Esophagus (tissue), 2 donors: ENCODE results near the gene BAMBI. TPM values are rescaled to one million over a fixed set of nuclear protein-coding genes. Genes with fewer than 3 reads are reported as not detected.
"Not testable (repeated sequence)": the region's sequence is repeated elsewhere in the genome, so short reads cannot be mapped to it uniquely, and the experiment has no call there.

Experiments used
- H3K27ac ChIP-seq, 2 donors: one replicate each; pipeline ENCODE4 v1.5.1; 2013; ENCODE audit warnings: low read depth in 2 of 2, mild to moderate bottlenecking in 2 of 2, inconsistent platforms in 1 of 2, low read length in 1 of 2, moderate library complexity in 1 of 2
- H3K27me3 ChIP-seq, 2 donors: one replicate each; pipeline ENCODE4 v1.6.1; 2013; ENCODE audit warnings: low read length in 2 of 2, control low read depth in 1 of 2, mild to moderate bottlenecking in 1 of 2; ENCODE audit not compliant: insufficient read depth in 2 of 2, control insufficient read depth in 1 of 2
- H3K36me3 ChIP-seq, 2 donors: one replicate each; pipeline ENCODE4 v1.6.1; 2013; ENCODE audit warnings: low read length in 1 of 2; ENCODE audit not compliant: control insufficient read depth in 2 of 2, insufficient read depth in 2 of 2
- H3K4me1 ChIP-seq, 2 donors: one replicate each; pipeline ENCODE4 v1.6.1; 2013; ENCODE audit warnings: low read length in 1 of 2; ENCODE audit not compliant: control insufficient read depth in 2 of 2, insufficient read depth in 2 of 2
- H3K4me3 ChIP-seq, 2 donors: one replicate each; pipeline ENCODE4 v1.5.1; 2013; ENCODE audit warnings: low read length in 2 of 2, mild to moderate bottlenecking in 2 of 2, low read depth in 1 of 2, moderate library complexity in 1 of 2
- H3K9me3 ChIP-seq, 2 donors: one replicate each; pipeline ENCODE4 v1.6.1; 2013; ENCODE audit warnings: mild to moderate bottlenecking in 2 of 2, low read depth in 1 of 2, low read length in 1 of 2, moderate library complexity in 1 of 2; ENCODE audit not compliant: control insufficient read depth in 2 of 2, insufficient read depth in 1 of 2
- WGBS, 2 donors: extraction: QIAGEN DNeasy Blood & Tissue Kit; methylation state at CpG; one replicate each; pipeline ENCODE4 v1.1.7; 2013; 5-methylcytosine and 5-hydroxymethylcytosine counted together
- polyA plus RNA-seq, 2 donors: library from polyadenylated mRNA; stranded (reverse); fragments of 200-250 nt; gene quantifications; one replicate each; pipeline ENCODE4 v1.2.3, GENCODE V29; 2013
- donor health status: healthy with polysubstance abuse.
- donor health status: Bipolar disorder and iron deficiency.

BAMBI gene
- polyA plus RNA-seq, 2 donors: 0.59 to 6.7 TPM

GRCh38 chr10:28652106-28652505 lies 25.2 kb upstream of the BAMBI start:
- no peaks in the 10 kb centered on the region for H3K9me3 ChIP-seq
- no peak overlapping the region for H3K4me3 ChIP-seq
- no peaks in the 10 kb centered on the region for H3K36me3 ChIP-seq
- WGBS, 2 donors: 71 to 96% methylated on average over 2 of the region's 2 CpGs
- no peak overlapping the region for H3K27ac ChIP-seq
- no peaks in the 10 kb centered on the region for H3K27me3 ChIP-seq
- no peaks in the 10 kb centered on the region for H3K4me1 ChIP-seq

- Histone ChIP-seq H3K9me3 (no peaks in the 10 kb centered on the region), H3K36me3 (no peaks in the 10 kb centered on the region)
- WGBS, 2 donors: 93 to 94% methylated on average over 5 of the region's 5 CpGs
Measured at GRCh38 chr10:28652703-28653102, 24.6 kb upstream of the BAMBI start.

GRCh38 chr10:28658824-28659223 lies 18.5 kb upstream of the BAMBI start:
- not testable (repeated sequence) for H3K9me3 ChIP-seq, H3K4me1 ChIP-seq, H3K27me3 ChIP-seq, H3K27ac ChIP-seq, H3K36me3 ChIP-seq, H3K4me3 ChIP-seq
- WGBS, 2 donors: 78 to 80% methylated on average over 7 of the region's 7 CpGs

More at GRCh38 chr10:28652703-28653102, 24.6 kb upstream of the BAMBI start:
- Histone ChIP-seq H3K27me3 (no peaks in the 10 kb centered on the region), H3K27ac (no peak overlapping the region), H3K4me1 (no peaks in the 10 kb centered on the region), H3K4me3 (no peak overlapping the region)

GRCh38 chr10:28661035-28661434 lies 16.3 kb upstream of the BAMBI start:
- Histone ChIP-seq H3K27ac (no peak overlapping the region), H3K4me3 (no peak overlapping the region), H3K9me3 (no peaks in the 10 kb centered on the region), H3K4me1 (no peaks in the 10 kb centered on the region), H3K36me3 (no peaks in the 10 kb centered on the region), H3K27me3 (no peaks in the 10 kb centered on the region)
- 40 to 44% methylated on average over 3 of the region's 3 CpGs for WGBS, 2 donors

DNA sequence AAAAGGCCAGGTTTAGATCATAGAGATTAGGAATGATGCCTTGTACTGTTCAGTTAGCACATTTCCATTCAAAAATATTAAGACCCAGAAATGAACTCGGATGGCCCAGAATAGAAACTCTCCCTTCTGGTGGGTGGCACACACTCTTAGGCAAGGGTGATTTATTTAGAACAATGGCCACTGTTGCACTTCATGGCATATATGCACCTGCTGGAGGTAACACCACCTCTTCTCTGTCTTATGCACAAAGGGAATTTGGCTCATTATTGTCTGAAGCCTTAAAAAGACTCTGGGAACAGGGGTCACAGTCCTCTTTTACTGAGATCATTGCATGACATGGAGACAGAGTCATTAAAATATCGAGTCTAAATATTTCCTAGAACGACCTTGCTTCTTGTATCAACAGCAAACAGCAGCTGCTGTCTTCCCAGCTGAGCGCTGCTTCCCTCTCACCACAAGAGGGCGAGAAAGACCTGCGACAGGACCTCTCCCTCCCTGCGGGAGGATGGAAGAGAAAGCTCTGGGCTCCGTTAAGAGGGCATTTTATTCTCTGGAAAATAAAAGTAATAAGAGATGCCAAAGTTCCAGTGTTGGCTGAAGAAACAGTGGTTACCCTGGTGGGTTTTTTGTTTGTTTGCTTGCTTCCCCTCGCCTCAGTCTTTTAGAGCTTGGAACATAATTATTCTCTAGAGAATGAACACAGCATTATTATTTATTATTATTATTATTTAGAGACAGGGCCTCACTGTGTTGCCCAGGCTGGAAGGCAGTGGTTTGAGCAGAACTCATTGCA lies 13.5 kb upstream of the BAMBI start:
- Histone ChIP-seq H3K27me3 (peaks cover 0 to 6% of the 10 kb centered on the region in 2 donors), H3K4me1 (peaks cover 0 to 3% of the 10 kb centered on the region in 2 donors), H3K4me3 (no peak overlapping the region), H3K36me3 (no peaks in the 10 kb centered on the region), H3K9me3 (no peaks in the 10 kb centered on the region), H3K27ac (no peak overlapping the region)
- WGBS, 2 donors: 5 to 6% methylated on average over 9 of the region's 9 CpGs

DNA sequence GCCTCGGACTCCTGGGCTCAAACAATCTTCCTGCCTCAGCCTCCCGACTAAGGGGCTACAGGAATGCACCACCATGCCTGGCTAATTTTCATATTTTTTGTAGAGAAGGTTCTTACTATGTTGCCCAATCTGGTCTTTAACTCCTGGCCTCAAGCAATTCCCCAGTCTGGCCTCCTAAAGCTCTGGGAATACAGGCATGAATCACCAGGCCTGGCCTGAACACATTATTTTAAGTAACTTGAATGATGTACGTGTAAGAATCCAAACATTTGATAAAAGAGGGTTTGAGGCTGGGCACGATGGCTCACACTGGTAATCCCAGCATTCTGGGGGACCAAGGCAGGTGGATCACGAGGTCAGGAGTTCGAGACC lies 13.0 kb upstream of the BAMBI start:
- Histone ChIP-seq H3K4me3 (no peak overlapping the region), H3K27me3 (peaks cover 0 to 8% of the 10 kb centered on the region in 2 donors), H3K4me1 (peaks cover 0 to 4% of the 10 kb centered on the region in 2 donors), H3K36me3 (no peaks in the 10 kb centered on the region), H3K9me3 (no peaks in the 10 kb centered on the region), H3K27ac (no peak overlapping the region)
- 49 to 50% methylated on average over 6 of the region's 6 CpGs for WGBS, 2 donors

- Histone ChIP-seq H3K27me3 (peaks cover 0 to 9% of the 10 kb centered on the region in 2 donors), H3K4me3 (no peak overlapping the region), H3K36me3 (no peaks in the 10 kb centered on the region), H3K27ac (no peak overlapping the region), H3K4me1 (peaks cover 0 to 4% of the 10 kb centered on the region in 2 donors), H3K9me3 (no peaks in the 10 kb centered on the region)
- 79 to 80% methylated on average over 12 of the region's 12 CpGs for WGBS, 2 donors
Measured at GRCh38 chr10:28666751-28667467, 10.4 kb upstream of the BAMBI start.

DNA sequence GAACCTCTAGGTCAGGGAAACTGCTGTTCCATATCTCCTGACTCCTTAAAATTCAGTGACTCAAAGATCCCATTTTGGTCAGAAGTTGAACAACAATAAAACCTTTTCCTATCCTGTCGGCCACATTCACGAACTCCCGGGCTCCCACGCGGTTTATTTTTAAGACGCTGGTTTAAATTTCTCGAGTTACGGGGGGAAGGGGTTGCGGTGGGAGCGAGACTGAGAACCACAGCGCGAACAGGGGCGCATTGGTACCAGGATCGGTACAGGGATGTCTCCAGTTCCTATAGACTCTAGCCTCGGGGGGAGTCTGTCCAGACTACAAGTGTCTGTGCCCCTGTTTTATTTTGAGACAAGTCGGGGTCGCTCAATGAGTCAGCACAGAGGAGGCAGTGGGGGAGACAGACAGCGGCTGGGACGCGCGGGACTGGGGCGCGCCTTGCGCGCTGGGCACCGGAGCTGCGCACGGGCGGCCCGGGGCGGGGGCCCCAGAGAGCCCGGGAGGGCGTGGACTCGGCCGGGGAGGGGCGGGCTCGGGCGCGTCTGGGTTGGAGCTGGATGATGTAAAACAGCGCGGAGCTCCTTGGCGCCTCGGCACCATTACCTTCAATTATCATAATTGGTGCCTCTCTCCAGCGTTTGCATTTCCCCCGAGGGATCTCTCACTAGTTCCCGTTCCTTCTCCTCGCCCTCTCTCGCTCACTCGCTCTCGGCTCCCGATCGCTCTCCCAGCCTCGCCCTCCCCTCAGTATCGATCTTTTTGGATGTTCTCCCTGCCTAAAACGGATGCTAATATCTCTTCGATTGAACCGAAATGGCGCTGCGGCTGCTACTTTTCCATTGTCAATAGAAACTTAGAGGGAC lies 8.7 kb upstream of the BAMBI start:
- 2 to 3% methylated on average over 51 to 59 of the region's 59 CpGs for WGBS, 2 donors
- Histone ChIP-seq H3K27ac (no peak overlapping the region), H3K4me3 (peak overlapping the region in 1 of 2 donors; percentile 35), H3K27me3 (peaks cover 0 to 9% of the 10 kb centered on the region in 2 donors), H3K9me3 (no peaks in the 10 kb centered on the region), H3K36me3 (no peaks in the 10 kb centered on the region), H3K4me1 (peaks cover 0 to 4% of the 10 kb centered on the region in 2 donors)
